HEK293 (cell line): ENCODE results near the gene KCNK6.
A peak's percentile ranks its signal among the peaks of the same experiment; 100 is the strongest.

Source experiments
- CTCF ChIA-PET: fragments of 350-600 bp; formaldehyde crosslinking; extraction: SDS; loops from one replicate; lab custom pipeline; 2021; ENCODE audit warnings: antibody characterized with exemption; lab: Yijun Ruan, JAX
- POLR2A ChIA-PET: fragments of 300-600 bp; formaldehyde crosslinking; extraction: SDS; loops from one replicate; lab custom pipeline; 2020; ENCODE audit warnings: antibody characterized with exemption, inconsistent platforms; lab: Yijun Ruan, JAX
- H3K27ac ChIP-seq: fragments of 200-500 bp; sonication (Bioruptor generic); 2 replicates; pipeline ENCODE4 v1.5.1; 2014; ENCODE audit warnings: low read depth, low read length, control low read depth, inconsistent platforms; ENCODE audit errors: extremely low read depth
- H3K36me3 ChIP-seq, 2 experiments: fragments of 200-500 bp in 1 of 2; sonication (Bioruptor generic) in 1 of 2; 1 replicate in 1 of 2; 2 replicates in 1 of 2; pipeline ENCODE4 v1.5.1; 2014 to 2017; ENCODE audit warnings: inconsistent platforms in 2 of 2, low read length in 2 of 2; ENCODE audit not compliant: control insufficient read depth in 2 of 2, insufficient read depth in 1 of 2
- H3K4me1 ChIP-seq: fragments of 200-500 bp; sonication (Bioruptor generic); 2 replicates; pipeline ENCODE4 v1.5.1; 2014; ENCODE audit warnings: mild to moderate bottlenecking, low read length, inconsistent platforms; ENCODE audit not compliant: control insufficient read depth, insufficient read depth
- H3K4me3 ChIP-seq: 2 replicates; pipeline ENCODE4 v1.5.1; 2011; ENCODE audit warnings: low read depth, mild to moderate bottlenecking, control low read depth, low read length, moderate library complexity
- H3K9me3 ChIP-seq: fragments of 200-500 bp; sonication (Bioruptor generic); 2 replicates; pipeline ENCODE4 v1.5.1; 2014; ENCODE audit warnings: low read depth, low read length, inconsistent platforms; ENCODE audit not compliant: control insufficient read depth, insufficient read depth
- ATF2 ChIP-seq: fragments of 450-650 bp; formaldehyde crosslinking; IDR thresholded peaks from 2 replicates; pipeline ENCODE4 v1.5.1; 2016; ENCODE audit warnings: missing biosample characterization, missing genetic modification characterization, low read depth
- BCL11A ChIP-seq: fragments of 450-650 bp; formaldehyde crosslinking; IDR thresholded peaks from 2 replicates; pipeline ENCODE4 v1.5.1; 2016; ENCODE audit warnings: low read depth, missing biosample characterization, missing genetic modification characterization
- CTCF ChIP-seq: fragments of 450-650 bp; formaldehyde crosslinking; IDR thresholded peaks from 2 replicates; pipeline ENCODE4 v1.5.1; 2016; ENCODE audit warnings: missing biosample characterization, missing genetic modification characterization
- ELK4 ChIP-seq: IDR thresholded peaks from 2 replicates; pipeline ENCODE4 v1.6.1; 2011; ENCODE audit warnings: mild to moderate bottlenecking, low read depth, low read length, borderline replicate concordance
- PRDM10 ChIP-seq: fragments of 450-650 bp; formaldehyde crosslinking; IDR thresholded peaks from 2 replicates; pipeline ENCODE4 v1.5.1; 2016; ENCODE audit warnings: missing biosample characterization, missing genetic modification characterization
- PRDM2 ChIP-seq: fragments of 450-650 bp; formaldehyde crosslinking; IDR thresholded peaks from 2 replicates; pipeline ENCODE4 v1.5.1; 2016; ENCODE audit warnings: missing biosample characterization, missing genetic modification characterization, borderline replicate concordance
- ZBTB1 ChIP-seq: fragments of 450-650 bp; formaldehyde crosslinking; IDR thresholded peaks from 2 replicates; pipeline ENCODE4 v1.5.1; 2016; ENCODE audit warnings: missing biosample characterization, missing genetic modification characterization
- ZBTB17 ChIP-seq: fragments of 450-650 bp; formaldehyde crosslinking; IDR thresholded peaks from 2 replicates; pipeline ENCODE4 v1.5.1; 2016; ENCODE audit warnings: missing biosample characterization, missing genetic modification characterization
- ZBTB26 ChIP-seq: fragments of 450-650 bp; formaldehyde crosslinking; optimal IDR thresholded peaks from 2 replicates; pipeline ENCODE3; 2016; ENCODE audit warnings: missing biosample characterization, mild to moderate bottlenecking, missing genetic modification characterization
- ZIC2 ChIP-seq: fragments of 450-650 bp; formaldehyde crosslinking; IDR thresholded peaks from 2 replicates; pipeline ENCODE4 v1.5.1; 2016; ENCODE audit warnings: missing biosample characterization, missing genetic modification characterization
- ZNF112 ChIP-seq: fragments of 450-650 bp; formaldehyde crosslinking; IDR thresholded peaks from 2 replicates; pipeline ENCODE4 v1.5.0; 2017; ENCODE audit warnings: missing biosample characterization, missing genetic modification characterization
- ZNF121 ChIP-seq: fragments of 450-650 bp; formaldehyde crosslinking; IDR thresholded peaks from 2 replicates; pipeline ENCODE4 v1.5.1; 2016; ENCODE audit warnings: missing biosample characterization, missing genetic modification characterization
- ZNF140 ChIP-seq: fragments of 450-650 bp; formaldehyde crosslinking; IDR thresholded peaks from 2 replicates; pipeline ENCODE4 v1.5.1; 2016; ENCODE audit warnings: missing biosample characterization, missing genetic modification characterization
- ZNF169 ChIP-seq: fragments of 450-650 bp; formaldehyde crosslinking; IDR thresholded peaks from 2 replicates; pipeline ENCODE4 v1.5.1; 2016; ENCODE audit warnings: missing biosample characterization, missing genetic modification characterization
- ZNF335 ChIP-seq: fragments of 450-650 bp; formaldehyde crosslinking; conservative IDR thresholded peaks from 2 replicates; pipeline ENCODE4 v1.5.1; 2016; ENCODE audit warnings: missing biosample characterization, missing genetic modification characterization
- ZNF366 ChIP-seq: fragments of 450-650 bp; formaldehyde crosslinking; conservative IDR thresholded peaks from 2 replicates; pipeline ENCODE4 v1.5.1; 2016; ENCODE audit warnings: missing biosample characterization, missing genetic modification characterization
- ZNF580 ChIP-seq: fragments of 450-650 bp; formaldehyde crosslinking; IDR thresholded peaks from 2 replicates; pipeline ENCODE4 v1.5.1; 2016; ENCODE audit warnings: missing biosample characterization, missing genetic modification characterization
- ZNF623 ChIP-seq: fragments of 450-650 bp; formaldehyde crosslinking; IDR thresholded peaks from 2 replicates; pipeline ENCODE4 v1.5.1; 2016; ENCODE audit warnings: missing biosample characterization, missing genetic modification characterization
- ZNF76 ChIP-seq: fragments of 450-650 bp; formaldehyde crosslinking; IDR thresholded peaks from 2 replicates; pipeline ENCODE4; 2016; ENCODE audit warnings: low read depth, missing biosample characterization, missing genetic modification characterization, borderline replicate concordance

Gene KCNK6

GRCh38 chr19:38360839-38361631, 41.4 kb downstream of the KCNK6 start (continued):
- TF ChIP-seq ZNF112 (tag by site-specific recombination), result no peak
- peak; percentile 62; the same call in 1 of the 2 replicates for TF ChIP-seq ZNF580 (tag by site-specific recombination)
- no peak for TF ChIP-seq ELK4
- peak; percentile 37; the same call in 1 of the 2 replicates for TF ChIP-seq PRDM10
- no peak for TF ChIP-seq ZNF140 (tag by site-specific recombination)
- peak; percentile 27 for TF ChIP-seq PRDM2 (tag by site-specific recombination)
- 0 out of 2 replicates have a peak, but pooled peaks have one; percentile 44 for TF ChIP-seq ZNF169
- no peak for TF ChIP-seq ZBTB1 (tag by site-specific recombination)
- TF ChIP-seq ZNF366, result peak; percentile 59

- H3K4me1 ChIP-seq, result peaks cover 10% of the 10 kb centered on the region
- POLR2A ChIA-PET, result interaction anchor here (0.6 to 2.8 kb wide), 15 partner anchors 8 to 1041 kb away, joined by 3 to 49 read pairs (median 4); partner anchors contain the start of genes EIF3K, FAM98C, GGN and KCNK6
- CTCF ChIA-PET, result interaction anchor here (0.6 to 1.4 kb wide), 7 partner anchors 12 to 170 kb away, joined by 3 to 5 read pairs (median 4); partner anchors contain the start of genes CATSPERG and PSMD8
- H3K36me3 ChIP-seq, result no peaks in the 10 kb centered on the region; a peak in 1 of 3 replicates
- H3K4me3 ChIP-seq, result peak overlapping the region; percentile 55
- no peak overlapping the region for H3K27ac ChIP-seq
- no peaks in the 10 kb centered on the region for H3K9me3 ChIP-seq
- no peak for TF ChIP-seq ATF2 (tag by site-specific recombination)
- TF ChIP-seq CTCF (tag by site-specific recombination), result peak; percentile 86
- TF ChIP-seq ZNF335, result peak; percentile 97
- TF ChIP-seq ZNF623 (tag by site-specific recombination), result no peak
- TF ChIP-seq ZBTB26, result peak; percentile 88
- peak; percentile 91 for TF ChIP-seq ZIC2 (tag by site-specific recombination)
- peak; percentile 99 for TF ChIP-seq ZBTB17 (tag by site-specific recombination)
- 0 out of 2 replicates have a peak, but pooled peaks have one; percentile 4 for TF ChIP-seq BCL11A (tag by site-specific recombination)
- TF ChIP-seq ZNF76 (tag by site-specific recombination), result peak; percentile 32; the same call in 1 of the 2 replicates
- no peak for TF ChIP-seq ZNF121
Observed at GRCh38 chr19:38361633-38362075, 42.0 kb downstream of the KCNK6 start.
